Dermis blood vessel endothelial cell (primary cell): Measurements from ENCODE around the gene TBXA2R. TPM values are rescaled to one million over a fixed set of nuclear protein-coding genes. Genes with fewer than 3 reads are reported as not detected.

Experiments used
- DNase-seq: peaks from one replicate; pipeline ENCODE4 v3.0.0; 2010
- total RNA-seq: library from RNA; depleted of rRNA; stranded (reverse); fragments of >200 nt; gene quantifications from 2 replicates; pipeline ENCODE4 v1.2.3, GENCODE V29; 2014

The TBXA2R gene
- total RNA-seq, 1 donor from 2014 or later: 1.7 TPM

DNA sequence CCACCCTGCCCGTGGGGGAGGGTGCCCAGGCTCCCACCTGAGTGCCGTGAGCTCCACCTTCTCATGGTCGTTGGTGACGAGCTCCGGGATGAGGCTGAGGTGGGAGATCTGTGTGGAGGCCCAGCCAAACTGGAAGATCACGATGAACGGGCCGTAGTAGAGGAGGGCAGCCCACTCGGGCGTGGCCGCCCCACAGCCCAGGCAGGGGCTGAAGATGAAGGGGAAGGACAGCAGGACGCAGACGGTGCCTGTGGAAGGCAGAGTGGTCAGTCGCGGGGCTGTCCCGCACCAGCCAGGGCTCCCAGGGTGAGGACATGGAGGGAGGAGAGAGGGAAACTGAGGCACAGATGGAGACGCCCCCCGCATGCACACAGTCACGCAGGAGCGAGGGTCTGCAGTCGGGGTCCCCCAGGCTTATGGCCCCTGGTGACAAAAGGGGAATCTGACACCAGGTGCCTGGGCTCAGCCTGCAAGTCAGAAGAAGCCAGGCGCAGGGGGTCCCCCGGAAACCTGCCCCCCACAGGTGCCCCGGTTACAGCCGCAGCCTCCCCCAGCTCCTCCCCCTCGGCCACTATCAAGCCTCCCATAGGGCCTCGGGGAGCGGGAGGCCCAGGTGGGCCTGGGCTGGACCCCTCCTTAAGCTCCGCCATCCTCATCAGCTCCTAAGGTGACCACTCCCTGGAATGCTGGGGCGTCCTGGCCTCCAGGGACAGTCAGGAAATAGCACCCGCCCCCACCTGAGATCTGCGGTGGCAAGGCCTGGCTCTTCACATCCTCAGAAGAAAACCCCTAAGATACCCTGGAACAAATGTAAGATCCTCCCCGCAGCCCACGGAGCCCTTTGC is 55.5 kb downstream of the TBXA2R start:
- no peak for DNase-seq

DNA sequence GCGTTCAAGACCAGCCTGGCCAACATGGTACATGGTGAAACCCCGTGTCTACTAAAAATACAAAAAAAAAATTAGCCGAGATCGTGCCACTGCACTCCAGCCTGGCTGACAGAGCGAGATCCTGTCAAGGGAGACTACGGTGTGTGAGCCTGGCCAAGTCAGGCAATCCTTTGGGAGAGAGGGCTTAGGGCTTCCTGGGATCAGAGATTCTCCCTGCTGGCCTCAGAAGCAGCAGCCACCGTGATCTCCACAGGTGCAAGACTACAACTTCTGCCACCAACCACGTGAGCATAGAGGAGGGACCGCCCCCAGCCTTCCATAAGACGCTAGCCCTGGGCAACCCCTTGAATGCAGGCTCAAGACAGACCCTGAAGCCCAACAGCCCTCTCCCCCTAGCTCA is 56.9 kb downstream of the TBXA2R start:
- DNase-seq: no peak

DNA sequence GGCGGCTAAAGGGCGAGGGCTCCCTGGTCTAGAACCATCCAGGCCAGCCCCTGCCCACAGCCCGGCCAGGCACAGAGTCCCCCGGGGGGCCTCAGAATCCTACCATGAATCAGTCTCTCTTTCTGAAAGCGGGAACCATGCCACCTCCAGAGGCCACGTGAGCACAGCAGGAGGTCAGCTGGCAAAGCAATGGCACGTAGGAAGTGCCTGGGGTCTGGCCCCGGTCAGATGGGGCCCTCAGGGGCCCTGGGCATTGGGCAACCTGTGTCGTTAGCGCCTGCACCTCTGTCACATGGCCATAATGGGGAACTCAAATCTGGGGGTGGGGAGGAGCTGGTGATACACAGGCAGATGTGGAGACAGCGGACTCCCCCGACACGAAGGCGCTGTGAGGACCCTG is 58.1 kb downstream of the TBXA2R start:
- no peak for DNase-seq

DNA sequence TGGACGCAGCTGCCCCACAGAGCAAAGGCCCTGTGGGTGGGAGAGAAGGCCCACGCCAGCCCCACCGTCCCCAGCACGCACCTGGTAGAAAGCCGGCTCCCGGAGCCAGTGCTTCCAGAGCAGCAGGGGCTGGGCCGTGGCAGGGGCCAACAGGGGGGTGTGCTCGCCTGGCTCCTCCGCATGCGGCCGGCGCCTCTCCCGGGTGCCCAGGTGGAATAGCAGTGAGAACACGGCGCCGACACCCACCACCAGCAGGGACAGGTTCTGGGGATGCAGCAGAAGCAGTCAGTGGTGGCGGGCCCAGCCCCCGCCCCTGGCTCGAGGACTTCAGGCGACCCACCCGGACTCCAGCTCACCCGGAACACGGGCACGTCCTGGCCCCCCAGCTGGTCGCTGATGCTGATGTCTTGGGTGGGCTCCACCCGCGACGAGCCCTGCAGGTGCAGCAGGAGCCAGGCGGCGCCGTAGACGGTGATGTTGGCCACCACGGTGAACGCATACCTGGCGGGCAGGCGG is 58.9 kb downstream of the TBXA2R start:
- DNase-seq: no peak

DNA sequence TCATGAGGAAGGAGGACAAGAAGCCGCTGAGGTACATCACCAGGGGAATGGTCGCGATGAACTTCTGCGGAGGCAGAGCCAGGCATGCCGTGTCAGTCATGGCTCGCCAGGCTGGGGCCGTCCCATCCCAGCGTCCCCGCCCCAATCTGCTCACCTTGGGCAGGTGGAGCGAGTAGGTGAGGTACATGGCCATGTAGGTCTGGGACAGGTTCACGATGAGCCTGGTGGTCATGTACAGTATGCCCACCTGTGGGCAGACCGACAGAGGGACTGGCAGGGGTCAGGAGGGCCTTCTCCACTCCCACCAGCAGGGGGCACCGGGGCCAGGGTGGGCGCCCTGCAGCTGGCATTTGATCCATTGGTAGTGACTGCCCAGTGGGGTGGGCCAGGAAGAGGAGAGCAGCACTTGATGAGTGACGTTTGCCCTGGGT is 59.4 kb downstream of the TBXA2R start:
- peak; percentile 44 for DNase-seq

DNA sequence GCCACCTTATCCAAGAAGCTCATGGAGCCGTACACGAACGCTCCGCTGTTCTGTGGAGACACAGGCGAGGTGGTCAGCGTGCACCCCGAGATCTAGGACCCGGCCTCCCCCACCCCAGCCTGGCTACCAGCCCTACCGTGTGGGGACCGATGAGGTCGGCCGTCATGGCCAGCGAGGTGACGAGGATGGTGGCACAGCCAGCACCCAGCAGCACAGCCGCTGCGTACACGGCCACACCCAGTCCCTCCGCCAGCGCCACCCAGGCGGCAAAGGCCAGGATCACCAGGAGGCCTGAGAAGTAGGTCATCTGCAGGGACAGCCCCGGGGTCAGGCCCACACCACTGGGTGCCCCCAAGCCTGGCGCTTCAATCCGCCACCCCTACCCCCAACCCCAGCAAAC is 60.6 kb downstream of the TBXA2R start:
- DNase-seq: no peak

DNA sequence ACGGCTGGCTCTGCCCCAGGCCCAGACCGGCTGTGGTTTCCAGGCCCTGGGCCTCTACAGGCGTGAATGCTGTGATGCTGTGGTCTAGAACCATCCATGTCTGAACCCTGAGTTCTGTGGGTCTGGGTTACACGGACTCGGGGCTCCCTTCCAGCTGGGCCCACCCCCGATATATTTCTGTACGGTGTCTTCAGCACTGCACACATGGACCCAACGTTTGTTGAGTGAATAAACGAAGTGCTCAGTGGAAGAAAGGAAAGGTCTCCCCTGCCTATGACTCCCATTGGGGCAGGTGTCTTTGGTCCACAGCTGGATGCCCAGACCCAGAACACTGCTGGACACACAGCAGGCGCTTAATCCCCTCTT is 61.0 kb downstream of the TBXA2R start:
- no peak for DNase-seq

DNA sequence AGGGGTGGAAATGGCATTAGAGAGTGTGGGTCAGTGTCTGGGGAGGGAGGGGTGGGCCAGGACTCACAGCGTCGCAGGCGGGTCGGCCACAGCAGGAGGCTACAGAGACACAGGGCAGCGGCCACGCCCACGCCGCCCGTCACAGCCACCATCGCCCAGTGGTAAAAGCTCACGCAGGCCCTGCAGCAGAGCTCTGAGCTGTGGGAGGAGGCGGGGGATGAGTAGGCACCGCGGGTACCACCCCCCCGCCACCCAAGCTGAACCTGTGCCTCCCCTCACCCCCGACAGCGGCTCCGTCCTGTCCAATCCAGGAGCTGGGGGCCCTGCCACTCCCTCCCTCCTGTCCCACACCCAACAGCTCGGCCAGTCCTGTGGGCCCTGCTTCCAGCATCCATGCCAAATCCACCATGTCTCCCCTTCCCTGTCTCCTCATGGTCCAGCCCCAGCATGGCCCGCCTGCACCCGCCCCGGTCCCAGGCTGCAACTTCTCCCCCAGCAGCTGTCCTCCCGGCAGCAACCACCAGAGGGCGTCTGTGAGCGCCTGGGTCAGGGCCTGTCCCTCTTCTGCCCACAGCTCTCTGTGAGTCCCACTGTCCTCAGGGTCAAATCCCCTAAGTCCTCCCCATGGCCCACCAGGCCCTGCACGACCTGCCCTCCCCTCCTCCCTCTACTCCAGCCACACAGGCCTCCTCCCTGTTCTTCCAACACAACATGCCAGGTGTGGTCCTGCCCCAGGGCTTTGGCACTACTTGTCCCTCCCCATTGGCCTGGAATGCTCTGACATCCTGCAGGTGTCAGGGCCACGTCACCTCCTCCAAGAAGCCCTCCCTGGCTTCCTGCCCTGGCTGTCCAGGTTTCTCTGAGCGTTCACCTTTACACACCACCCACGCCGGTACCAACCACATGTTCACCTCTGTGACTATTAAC is 61.7 kb downstream of the TBXA2R start:
- DNase-seq: peak; percentile 76

Other genes starting within 250 kb of the TBXA2R start
- 33.0 and 59.0 TPM in 2 replicates for gene NFIC, start 240.3 kb downstream of the TBXA2R start, total RNA-seq
- gene SMIM24, start 126.3 kb downstream of the TBXA2R start, total RNA-seq: not detected in 2 replicates
- gene SMIM44, start 123.4 kb downstream of the TBXA2R start, total RNA-seq: not detected in 2 replicates
- gene DOHH, start 106.2 kb downstream of the TBXA2R start, total RNA-seq: 13.1 and 16.8 TPM in 2 replicates
- 36.1 and 66.7 TPM in 2 replicates for gene FZR1, start 100.6 kb downstream of the TBXA2R start, total RNA-seq
- not detected in 2 replicates for gene TEKTIP1, start 67.7 kb downstream of the TBXA2R start, total RNA-seq
- gene MFSD12, start 49.3 kb downstream of the TBXA2R start, total RNA-seq: 90.3 and 121 TPM in 2 replicates
- gene HMG20B, start 33.9 kb downstream of the TBXA2R start, total RNA-seq: 75.0 and 94.7 TPM in 2 replicates
- 1.1 and 1.2 TPM in 2 replicates for gene GIPC3, start 21.4 kb downstream of the TBXA2R start, total RNA-seq
- 30.8 and 39.2 TPM in 2 replicates for gene CACTIN, start 19.9 kb upstream of the TBXA2R start, total RNA-seq
- 57.7 and 75.6 TPM in 2 replicates for gene PIP5K1C, start 93.6 kb upstream of the TBXA2R start, total RNA-seq
- gene TJP3, start 101.5 kb upstream of the TBXA2R start, total RNA-seq: 0.09 and 0.51 TPM in 2 replicates
- gene APBA3, start 154.8 kb upstream of the TBXA2R start, total RNA-seq: 26.5 and 33.5 TPM in 2 replicates
- 30.3 and 55.8 TPM in 2 replicates for gene MRPL54, start 155.8 kb upstream of the TBXA2R start, total RNA-seq
- gene RAX2, start 165.4 kb upstream of the TBXA2R start, total RNA-seq: not detected in 2 replicates
- gene MATK, start 179.5 kb upstream of the TBXA2R start, total RNA-seq: 0.19 and 0.34 TPM in 2 replicates